Fibroblast of lung (primary cell): Measurements from ENCODE around the gene KCNJ6. TPM values are rescaled to one million over a fixed set of nuclear protein-coding genes. Genes with fewer than 3 reads are reported as not detected.
"Not testable (repeated sequence)": the region's sequence is repeated elsewhere in the genome, so short reads cannot be mapped to it uniquely, and the experiment has no call there.

Experiments
- DNase-seq, 2 donors: peaks; one replicate each; pipeline versions ENCODE4 v3.0.0 to v3.0.0-alpha.2; 2010; ENCODE audit warnings: low read depth in 2 of 2
- H2AFZ ChIP-seq: 2 replicates; pipeline ENCODE4 v1.5.1; 2012; ENCODE audit warnings: low read length, control low read depth, inconsistent platforms
- H3K27ac ChIP-seq: 2 replicates; pipeline ENCODE4 v1.5.1; 2011; ENCODE audit warnings: low read length, control low read depth; ENCODE audit not compliant: insufficient read depth
- H3K27me3 ChIP-seq: 2 replicates; pipeline ENCODE4 v1.5.1; 2011; ENCODE audit warnings: mild to moderate bottlenecking, low read length; ENCODE audit not compliant: control insufficient read depth, insufficient read depth
- H3K36me3 ChIP-seq: 2 replicates; pipeline ENCODE4 v1.5.1; 2011; ENCODE audit warnings: low read length; ENCODE audit not compliant: control insufficient read depth, insufficient read depth
- H3K4me1 ChIP-seq: 2 replicates; pipeline ENCODE4 v1.5.1; 2011; ENCODE audit warnings: low read length; ENCODE audit not compliant: control insufficient read depth, insufficient read depth; ENCODE audit errors: extremely low read depth
- H3K4me2 ChIP-seq: 2 replicates; pipeline ENCODE4 v1.5.1; 2011; ENCODE audit warnings: low read length, control low read depth; ENCODE audit not compliant: insufficient read depth; ENCODE audit errors: extremely low read depth
- H3K4me3 ChIP-seq, 4 experiments: fragments of 200-600 bp in 1 of 4; sonication (generic) in 1 of 4; replicated peaks in 1 of 4; 2 replicates each; pipeline ENCODE4 v1.5.1; 2011 to 2016; ENCODE audit warnings: low read length in 4 of 4, low read depth in 3 of 4, mild to moderate bottlenecking in 3 of 4, control low read depth in 2 of 4, inconsistent platforms in 1 of 4, mixed read lengths in 1 of 4; ENCODE audit not compliant: insufficient read depth in 1 of 4; ENCODE audit errors: control extremely low read depth in 1 of 4
- H3K79me2 ChIP-seq: 2 replicates; pipeline ENCODE4 v1.5.1; 2012; ENCODE audit warnings: mild to moderate bottlenecking, low read length, inconsistent platforms; ENCODE audit not compliant: control insufficient read depth, insufficient read depth
- H3K9ac ChIP-seq: 2 replicates; pipeline ENCODE4 v1.5.1; 2011; ENCODE audit warnings: mild to moderate bottlenecking, low read length, control low read depth; ENCODE audit not compliant: insufficient read depth
- H3K9me3 ChIP-seq: 2 replicates; pipeline ENCODE4 v1.5.1; 2012; ENCODE audit warnings: low read depth, low read length; ENCODE audit not compliant: control insufficient read depth, insufficient read depth
- H4K20me1 ChIP-seq: 2 replicates; pipeline ENCODE4 v1.5.1; 2011; ENCODE audit warnings: low read length; ENCODE audit not compliant: control insufficient read depth, insufficient read depth; ENCODE audit errors: extremely low read depth
- CTCF ChIP-seq, 2 donors: IDR thresholded peaks in 1 of 2; conservative IDR thresholded peaks in 1 of 2; 1 replicate in 1 of 2; 2 replicates in 1 of 2; pipeline ENCODE4 v1.5.1; 2011 to 2012; ENCODE audit warnings: low read length in 2 of 2, control low read depth in 1 of 2, inconsistent platforms in 1 of 2, low read depth in 1 of 2, mild to moderate bottlenecking in 1 of 2
- EZH2 ChIP-seq: IDR thresholded peaks from 2 replicates; pipeline ENCODE4 v1.5.1; 2012; ENCODE audit warnings: low read length, control low read depth, mild to moderate bottlenecking; ENCODE audit errors: missing control alignments
- polyA plus RNA-seq, 2 donors: library from polyadenylated mRNA; depleted of rRNA in 1 of 2; stranded (reverse) in 1 of 2; unstranded in 1 of 2; fragments of >200 nt; gene quantifications; 2 replicates each; pipeline ENCODE4 v1.2.1, GENCODE V29; 2011 to 2012; ENCODE audit warnings: missing spikeins in 1 of 2
- total RNA-seq: library from RNA; depleted of rRNA; stranded (reverse); fragments of >200 nt; gene quantifications from 2 replicates; pipeline ENCODE4 v1.2.1, GENCODE V29; 2014

KCNJ6 gene
- total and polyA plus RNA-seq, 2 donors (not counting 1 experiment from before 2014, with no cell fraction given), result under 0.01 to 7.6 TPM

GRCh38 chr21:37762606-37763005 is 153.7 kb downstream of the KCNJ6 start:
- Histone ChIP-seq H3K36me3 (no peaks in the 10 kb centered on the region), H3K79me2 (no peaks in the 10 kb centered on the region), H3K4me1 (peaks cover 4% of the 10 kb centered on the region), H4K20me1 (no peaks in the 10 kb centered on the region), H3K4me2 (no peak overlapping the region), H3K4me3 (no peak overlapping the region), H2AFZ (no peak overlapping the region), H3K27ac (no peak overlapping the region), H3K27me3 (no peaks in the 10 kb centered on the region), H3K9ac (no peak overlapping the region), H3K9me3 (no peaks in the 10 kb centered on the region)
- peak in 1 of 2 donors; percentile 8 for DNase-seq
- TF ChIP-seq CTCF (conservative IDR thresholded peaks at IDR 0.05 in 1 of 2, IDR thresholded peaks at IDR 0.05 in 1 of 2; ENCODE audit: low read depth in 1 of 2, low read length in 2 of 2) (no peak), EZH2 (no peak)

GRCh38 chr21:37761406-37761805 is 154.9 kb downstream of the KCNJ6 start:
- H3K36me3 ChIP-seq, H3K27me3 ChIP-seq, H4K20me1 ChIP-seq: not testable (repeated sequence)

GRCh38 chr21:37759777-37760176 is 156.5 kb downstream of the KCNJ6 start:
- H2AFZ ChIP-seq, result no peak overlapping the region
- DNase-seq, result no peak
- peaks cover 2% of the 10 kb centered on the region for H3K27me3 ChIP-seq
- no peaks in the 10 kb centered on the region for H4K20me1 ChIP-seq
- no peak for TF ChIP-seq EZH2
- TF ChIP-seq CTCF (conservative IDR thresholded peaks at IDR 0.05 in 1 of 2, IDR thresholded peaks at IDR 0.05 in 1 of 2; ENCODE audit: low read depth in 1 of 2, low read length in 2 of 2), result no peak
- H3K4me2 ChIP-seq, result no peak overlapping the region
- no peak overlapping the region for H3K4me3 ChIP-seq
- peaks cover 4% of the 10 kb centered on the region for H3K4me1 ChIP-seq
- no peaks in the 10 kb centered on the region for H3K9me3 ChIP-seq
- H3K79me2 ChIP-seq, result no peaks in the 10 kb centered on the region
- no peak overlapping the region for H3K9ac ChIP-seq
- no peaks in the 10 kb centered on the region for H3K36me3 ChIP-seq
- H3K27ac ChIP-seq, result no peak overlapping the region

More at GRCh38 chr21:37761406-37761805, 154.9 kb downstream of the KCNJ6 start:
- H2AFZ ChIP-seq, H3K27ac ChIP-seq, H3K79me2 ChIP-seq, H3K4me2 ChIP-seq, H3K4me3 ChIP-seq, H3K4me1 ChIP-seq, H3K9me3 ChIP-seq, DNase-seq, H3K9ac ChIP-seq: not testable (repeated sequence)
